GM21717 (cell line): ENCODE results near the gene TPSD1.
"Not testable (repeated sequence)": the region's sequence is repeated elsewhere in the genome, so short reads cannot be mapped to it uniquely, and the experiment has no call there.

Experiments used
- ATAC-seq: cut with Tn5 transposase; IDR thresholded peaks from one replicate; pipeline ENCODE4 v1.9.1; 2021; ENCODE audit warnings: mild to moderate bottlenecking, moderate library complexity; ENCODE audit not compliant: unreplicated experiment

TPSD1 gene

GRCh38 chr16:1240436-1240835, 15.4 kb upstream of the TPSD1 start, which contains the start of gene TPSAB1:
Gene TPSAB1 (plus strand): TSS chr16:1240705. CDS start chr16:1240939, 234 bp downstream.
- not testable (repeated sequence) for ATAC-seq

DNA sequence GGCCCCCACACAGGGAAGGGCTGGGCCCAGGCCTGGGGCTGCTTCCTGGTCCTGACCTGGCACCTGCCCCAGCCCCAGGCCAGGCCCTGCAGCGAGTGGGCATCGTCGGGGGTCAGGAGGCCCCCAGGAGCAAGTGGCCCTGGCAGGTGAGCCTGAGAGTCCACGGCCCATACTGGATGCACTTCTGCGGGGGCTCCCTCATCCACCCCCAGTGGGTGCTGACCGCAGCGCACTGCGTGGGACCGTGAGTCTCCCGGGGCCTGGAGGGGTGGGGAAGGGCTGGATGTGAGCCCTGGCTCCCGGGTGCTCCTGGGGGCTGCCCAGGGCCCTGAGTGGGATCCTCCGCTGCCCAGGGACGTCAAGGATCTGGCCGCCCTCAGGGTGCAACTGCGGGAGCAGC, 14.8 kb upstream of the TPSD1 start:
- ATAC-seq = not testable (repeated sequence)

- ATAC-seq = not testable (repeated sequence)
These were observed 12.5 kb upstream of the TPSD1 start for GRCh38 chr16:1243363-1243762.

DNA sequence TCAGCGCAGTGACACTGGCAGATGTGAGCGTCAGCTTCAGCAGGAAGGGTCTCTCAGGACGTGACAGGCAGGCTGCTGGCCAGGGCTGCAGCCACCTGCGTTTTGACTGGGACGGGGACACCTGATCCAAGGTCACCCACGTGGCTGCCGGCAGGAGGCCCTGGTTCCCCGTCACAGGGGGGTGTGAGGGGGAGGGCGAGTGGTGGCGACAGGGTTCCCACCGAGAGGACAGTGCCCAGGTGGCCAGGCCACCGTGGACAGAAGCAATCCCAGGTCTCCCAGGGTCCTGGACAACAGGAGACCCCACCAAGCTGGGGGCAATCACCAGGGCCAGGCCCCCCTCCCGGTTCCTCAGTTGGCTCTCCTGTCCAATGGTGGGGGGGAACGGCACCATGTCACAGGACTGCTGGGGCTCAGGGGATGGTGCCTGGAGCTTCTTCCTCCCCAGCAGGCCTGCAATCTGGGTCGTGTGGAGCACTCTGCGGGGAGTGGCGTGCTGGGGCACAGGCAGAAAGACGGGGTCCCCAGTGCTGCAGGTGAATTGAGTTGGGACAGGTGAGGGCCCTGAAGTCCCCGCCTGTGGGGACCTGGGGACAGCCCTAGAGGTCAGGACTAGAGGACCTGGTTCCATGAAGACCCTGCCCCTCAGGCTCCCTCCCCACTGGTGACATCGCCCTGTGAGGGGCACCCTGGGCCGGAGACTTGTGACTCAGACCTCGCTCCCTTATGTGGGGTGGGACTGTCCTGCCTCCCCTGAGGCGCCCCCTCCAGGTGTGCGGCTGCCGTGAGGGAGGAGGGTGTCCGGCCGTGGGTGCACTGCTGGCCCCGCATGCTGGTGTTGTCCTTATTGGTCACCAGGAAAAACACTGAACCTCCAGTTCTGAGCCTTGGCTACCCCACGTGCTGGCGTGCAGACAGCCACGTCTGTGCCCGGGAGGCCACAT, 11.7 kb upstream of the TPSD1 start:
- not testable (repeated sequence) for ATAC-seq

GRCh38 chr16:1244881-1245280, 11.0 kb upstream of the TPSD1 start:
- ATAC-seq = no peak

DNA sequence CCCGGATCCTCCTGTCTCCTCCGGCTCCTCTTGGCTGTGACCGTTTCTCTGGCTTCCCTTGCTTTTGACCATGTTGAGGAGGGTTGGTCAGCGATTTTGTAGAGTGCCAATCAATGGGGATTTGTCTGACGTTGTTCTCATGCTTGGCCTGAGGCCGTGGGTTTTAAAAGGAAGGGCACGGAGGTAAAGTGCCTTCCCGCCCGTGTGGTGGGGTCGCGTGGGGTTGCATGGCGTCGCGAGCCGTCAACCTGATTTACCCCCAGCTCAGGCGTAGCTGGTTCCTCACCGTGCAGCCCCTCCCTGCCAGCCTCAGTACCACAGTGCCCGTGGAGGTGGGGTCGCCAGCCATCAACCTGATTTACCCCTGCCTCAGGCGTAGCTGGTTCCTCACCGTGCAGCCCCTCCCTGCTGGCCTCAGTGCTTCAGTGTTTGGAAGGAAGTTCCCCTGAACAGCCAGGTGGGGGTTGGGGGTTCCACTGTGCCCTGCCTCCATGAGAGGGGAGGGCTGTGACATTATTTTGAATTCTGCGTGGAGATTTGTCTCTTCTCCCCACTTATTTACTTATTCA, 10.3 kb upstream of the TPSD1 start:
- ATAC-seq = no peak

- not testable (repeated sequence) for ATAC-seq
These were observed 7.8 kb upstream of the TPSD1 start for GRCh38 chr16:1247903-1248537.

DNA sequence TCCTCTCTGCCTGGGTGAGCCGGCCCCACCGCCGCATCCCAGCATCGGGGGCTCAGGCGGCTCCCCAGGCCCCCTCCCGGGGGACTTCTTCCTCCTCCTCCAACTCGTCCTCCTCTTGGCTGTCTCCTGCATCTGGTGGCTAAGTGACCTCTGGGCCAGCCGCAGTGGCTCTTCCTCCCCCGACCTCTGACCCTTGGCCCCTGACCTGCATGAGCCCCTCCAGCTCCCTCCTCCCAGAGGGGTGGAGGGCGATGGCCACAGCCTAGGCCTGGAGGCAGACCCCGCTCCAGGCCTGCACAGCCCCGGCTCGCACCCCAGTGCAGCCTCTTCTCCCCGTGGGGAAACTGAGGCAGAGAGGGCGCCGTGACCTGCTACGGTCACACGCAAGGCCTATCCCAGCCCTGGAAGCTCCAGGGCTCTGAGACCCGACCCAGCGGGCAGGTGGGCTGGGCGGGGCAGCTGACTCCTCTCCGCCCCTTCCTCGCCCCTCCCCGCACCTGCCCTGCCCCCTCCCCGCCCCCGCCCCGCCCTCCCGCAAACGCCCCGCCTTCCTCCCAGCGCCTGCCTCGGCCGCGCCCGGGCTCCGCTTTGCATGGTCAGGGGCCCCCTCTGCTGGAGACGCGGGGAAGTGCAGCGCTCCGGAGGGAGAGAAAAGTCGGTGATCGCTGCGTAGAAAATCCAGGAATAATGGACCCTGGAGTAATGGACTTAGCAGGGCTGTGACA, 6.7 kb upstream of the TPSD1 start:
- ATAC-seq = not testable (repeated sequence)

- ATAC-seq = not testable (repeated sequence)
These were observed 2.0 kb upstream of the TPSD1 start for GRCh38 chr16:1253701-1254364.

DNA sequence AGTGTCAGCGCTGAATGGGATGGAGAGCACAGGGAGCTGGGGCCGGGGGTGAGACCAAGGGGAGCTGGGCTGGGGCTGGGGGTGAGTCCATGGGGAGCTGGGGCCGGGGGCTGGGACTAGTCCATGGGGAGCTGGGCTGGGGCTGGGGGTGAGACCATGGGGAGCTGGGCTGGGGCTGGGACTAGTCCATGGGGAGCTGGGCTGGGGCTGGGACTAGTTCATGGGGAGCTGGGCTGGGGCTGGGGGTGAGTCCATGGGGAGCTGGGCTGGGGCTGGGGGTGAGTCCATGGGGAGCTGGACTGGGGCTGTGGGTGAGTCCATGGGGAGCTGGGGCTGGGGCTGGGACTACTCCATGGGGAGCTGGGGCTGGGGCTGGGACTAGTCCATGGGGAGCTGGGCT, 1.0 kb upstream of the TPSD1 start:
- ATAC-seq = not testable (repeated sequence)

DNA sequence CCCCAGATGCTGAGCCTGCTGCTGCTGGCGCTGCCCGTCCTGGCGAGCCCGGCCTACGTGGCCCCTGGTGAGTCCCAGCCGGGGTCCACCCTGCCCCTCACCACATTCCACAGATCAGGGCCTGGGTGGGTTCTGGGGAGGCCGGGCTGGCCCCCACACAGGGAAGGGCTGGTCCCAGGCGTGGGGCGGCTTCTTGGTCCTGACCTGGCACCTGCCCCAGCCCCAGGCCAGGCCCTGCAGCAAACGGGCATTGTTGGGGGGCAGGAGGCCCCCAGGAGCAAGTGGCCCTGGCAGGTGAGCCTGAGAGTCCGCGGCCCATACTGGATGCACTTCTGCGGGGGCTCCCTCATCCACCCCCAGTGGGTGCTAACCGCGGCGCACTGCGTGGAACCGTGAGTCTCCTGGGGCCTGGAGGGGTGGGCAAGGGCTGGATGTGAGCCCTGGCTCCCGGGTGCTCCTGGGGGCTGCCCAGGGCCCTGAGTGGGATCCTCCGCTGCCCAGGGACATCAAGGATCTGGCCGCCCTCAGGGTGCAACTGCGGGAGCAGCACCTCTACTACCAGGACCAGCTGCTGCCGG, 516 bp downstream of the TPSD1 start:
- not testable (repeated sequence) for ATAC-seq

DNA sequence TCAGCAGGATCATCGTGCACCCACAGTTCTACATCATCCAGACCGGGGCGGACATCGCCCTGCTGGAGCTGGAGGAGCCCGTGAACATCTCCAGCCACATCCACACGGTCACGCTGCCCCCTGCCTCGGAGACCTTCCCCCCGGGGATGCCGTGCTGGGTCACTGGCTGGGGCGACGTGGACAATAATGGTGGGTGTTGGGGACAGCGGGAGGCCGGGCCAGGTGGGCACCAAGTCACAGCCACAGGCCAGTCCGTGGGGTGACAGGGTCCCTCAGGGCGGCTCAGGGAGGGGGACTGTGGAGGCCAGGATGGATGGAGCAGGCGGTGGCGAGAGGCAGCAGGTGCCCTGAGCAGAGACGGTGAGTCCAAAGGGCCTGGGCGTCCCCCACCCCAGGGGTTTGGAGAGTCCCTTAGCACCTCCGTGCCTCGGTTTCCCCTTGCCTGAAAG, 1.0 kb downstream of the TPSD1 start:
- ATAC-seq = no peak

- no peak for ATAC-seq
These were observed 1.8 kb downstream of the TPSD1 start for GRCh38 chr16:1257561-1258224.

DNA sequence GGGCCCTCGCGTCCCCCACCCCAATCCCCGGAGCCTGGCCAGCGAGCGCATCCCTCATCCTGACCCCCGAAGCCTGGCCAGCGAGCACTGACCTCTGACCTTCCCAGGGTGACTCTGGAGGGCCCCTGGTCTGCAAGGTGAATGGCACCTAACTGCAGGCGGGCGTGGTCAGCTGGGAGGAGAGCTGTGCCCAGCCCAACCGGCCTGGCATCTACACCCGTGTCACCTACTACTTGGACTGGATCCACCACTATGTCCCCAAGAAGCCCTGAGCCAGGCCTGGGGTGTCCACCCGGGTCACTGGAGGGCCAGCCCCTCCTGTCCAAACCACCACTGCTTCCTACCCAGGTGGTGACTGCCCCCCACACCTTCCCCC, 2.3 kb downstream of the TPSD1 start:
- no peak for ATAC-seq

GRCh38 chr16:1258906-1259759, 3.3 kb downstream of the TPSD1 start:
- no peak for ATAC-seq

- no peak for ATAC-seq
These were observed 3.8 kb downstream of the TPSD1 start for GRCh38 chr16:1259760-1260068.

- no peak for ATAC-seq
These were observed 4.3 kb downstream of the TPSD1 start for GRCh38 chr16:1260101-1260680.

DNA sequence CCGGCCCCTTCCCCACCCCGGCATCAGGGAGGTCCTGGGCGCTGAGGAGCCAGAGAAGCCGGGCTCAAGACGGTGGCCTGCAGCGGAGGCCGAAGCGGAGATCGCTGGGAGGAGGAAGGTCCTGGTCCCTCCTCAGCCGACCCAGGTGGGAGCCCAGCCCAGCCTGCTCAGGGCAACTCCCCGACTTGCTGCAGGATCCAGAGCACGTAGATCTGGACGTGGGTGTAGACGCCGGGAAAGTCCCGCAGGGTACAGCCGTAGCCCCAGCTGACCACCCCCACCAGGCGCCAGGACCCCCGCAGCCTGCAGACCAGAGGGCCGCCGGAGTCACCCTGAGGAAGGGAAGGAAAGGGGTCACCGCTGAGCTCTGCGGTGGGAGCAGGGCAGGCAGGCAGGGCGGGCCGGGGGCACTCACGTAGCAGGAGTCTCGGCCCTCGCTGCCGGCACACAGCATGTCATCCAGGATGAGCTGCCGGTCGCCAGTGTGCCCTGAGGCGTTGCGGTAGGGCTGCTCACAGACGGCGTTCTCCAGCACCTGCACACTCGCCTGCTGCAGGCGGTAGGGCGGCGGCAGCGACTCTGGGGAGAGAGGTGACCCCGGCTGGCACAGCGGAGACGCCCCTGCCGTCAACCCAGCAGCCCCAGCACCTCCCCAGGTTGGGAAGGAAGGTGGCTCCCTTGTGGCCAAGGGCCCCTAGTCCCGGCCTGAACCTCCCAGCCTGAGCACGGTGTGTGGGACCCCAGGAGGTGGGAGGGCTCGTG, 5.4 kb downstream of the TPSD1 start:
- ATAC-seq = no peak
